ENCODE data around the gene GNG12. TPM values are rescaled to one million over a fixed set of nuclear protein-coding genes. Genes with fewer than 3 reads are reported as not detected.
A peak's percentile ranks its signal among the peaks of the same experiment; 100 is the strongest.

The GNG12 gene
- total and polyA plus RNA-seq, 8 donors, result 7.3 to 39.8 (median 21.1) TPM

GRCh38 chr1:67688526-67689219 is 144.6 kb downstream of the GNG12 start:
- Histone ChIP-seq H3K27ac (no peak overlapping the region), H3K36me3 (peaks cover 0 to 13% (median 0%) of the 10 kb centered on the region in 3 donors), H3K4me3 (no peak overlapping the region), H3K27me3 (no peaks in the 10 kb centered on the region), H3K9me3 (no peaks in the 10 kb centered on the region), H3K4me1 (peaks cover 6 to 21% (median 14%) of the 10 kb centered on the region in 3 donors)
- TF ChIP-seq CTCF (IDR thresholded peaks at IDR 0.05), result no peak
- intact Hi-C loops (cut with DNase I), result loop anchor here in 1 of 3 donors (10.0 kb wide), 1 partner anchor 114 kb away; no protein-coding TSS in a partner anchor
- DNase-seq (no peak), FAIRE-seq (no peak), ATAC-seq (no peak)
- 81 to 86% methylated on average over 3 of the region's 3 CpGs for WGBS, 2 donors

- no peak for TF ChIP-seq CTCF (IDR thresholded peaks at IDR 0.05)
- 45 to 46% methylated on average over 4 of the region's 4 CpGs for WGBS, 2 donors
- Histone ChIP-seq H3K27me3 (no peaks in the 10 kb centered on the region), H3K9me3 (no peaks in the 10 kb centered on the region), H3K4me3 (peak overlapping the region in 1 of 4 donors; percentile 86), H3K4me1 (peaks cover 14 to 27% (median 15%) of the 10 kb centered on the region in 3 donors), H3K27ac (no peak overlapping the region), H3K36me3 (peaks cover 0 to 13% (median 0%) of the 10 kb centered on the region in 3 donors)
- ATAC-seq (no peak), DNase-seq (no peak), FAIRE-seq (no peak)
- intact Hi-C loops (cut with DNase I), result loop anchor here in 1 of 3 donors (10.0 kb wide), 1 partner anchor 113 kb away; no protein-coding TSS in a partner anchor
Observed at GRCh38 chr1:67687649-67688048, 145.6 kb downstream of the GNG12 start.

- intact Hi-C loops (cut with DNase I), result loop anchor here in 1 of 3 donors (10.0 kb wide), 1 partner anchor 112 kb away; no protein-coding TSS in a partner anchor
- H3K4me1 ChIP-seq, result peaks cover 14 to 30% (median 18%) of the 10 kb centered on the region in 3 donors
- H3K27ac ChIP-seq, result peak overlapping the region in 3 of 4 donors; percentile 90 to 94 (median 93)
- no peaks in the 10 kb centered on the region for H3K9me3 ChIP-seq
- H3K4me3 ChIP-seq, result peak overlapping the region in 3 of 4 donors; percentile 86 to 91 (median 86)
- FAIRE-seq, result no peak
- 32 to 38% methylated on average over 3 of the region's 3 CpGs for WGBS, 2 donors
- no peak for DNase-seq
- peaks cover 0 to 13% (median 0%) of the 10 kb centered on the region in 3 donors for H3K36me3 ChIP-seq
- ATAC-seq, result no peak
- no peaks in the 10 kb centered on the region for H3K27me3 ChIP-seq
- TF ChIP-seq CTCF (IDR thresholded peaks at IDR 0.05), result no peak
Observed at GRCh38 chr1:67687198-67687545, 146.1 kb downstream of the GNG12 start.

- peak overlapping the region; percentile 90 to 94 (median 94) for H3K27ac ChIP-seq
- intact Hi-C loops (cut with DNase I), result loop anchor here in 1 of 3 donors (10.0 kb wide), 1 partner anchor 112 kb away; no protein-coding TSS in a partner anchor
- no peaks in the 10 kb centered on the region for H3K27me3 ChIP-seq
- 1% methylated on average over 43 of the region's 43 CpGs for WGBS, 2 donors
- H3K9me3 ChIP-seq, result no peaks in the 10 kb centered on the region
- ATAC-seq, result peak; percentile 56 to 72 (median 63)
- peak overlapping the region; percentile 71 to 91 (median 86) for H3K4me3 ChIP-seq
- FAIRE-seq, result peak; percentile 32
- peaks cover 14 to 31% (median 18%) of the 10 kb centered on the region in 3 donors for H3K4me1 ChIP-seq
- DNase-seq, result peak; percentile 73 to 87 (median 80)
- peaks cover 0 to 13% (median 0%) of the 10 kb centered on the region in 3 donors for H3K36me3 ChIP-seq
- TF ChIP-seq CTCF (IDR thresholded peaks at IDR 0.05), result no peak
Observed at GRCh38 chr1:67686267-67687197, 146.7 kb downstream of the GNG12 start.

Measured in pancreas (tissue), 10 donors.